DND-41 (cell line): ENCODE data around the gene CHD9.
"Not testable (repeated sequence)": the region's sequence is repeated elsewhere in the genome, so short reads cannot be mapped to it uniquely, and the experiment has no call there.

Experiments
- ATAC-seq: fragments of 200-7000 bp; cut with Tn5 transposase; 3 replicates; pipeline ENCODE4 v1.9.1; 2021; ENCODE audit warnings: low read depth; ENCODE audit not compliant: insufficient read depth
- DNase-seq: peaks from one replicate; pipeline ENCODE4 v3.0.0-alpha.2; 2020
- H2AFZ ChIP-seq: 2 replicates; pipeline ENCODE4 v1.6.0; 2012; ENCODE audit warnings: low read depth, low read length
- H3K27ac ChIP-seq: 2 replicates; pipeline ENCODE4 v1.5.1; 2012; ENCODE audit warnings: low read length, inconsistent platforms
- H3K27me3 ChIP-seq: fragments of 200-600 bp; sonication (generic); 2 replicates; pipeline ENCODE4 v1.6.0; 2012; ENCODE audit warnings: low read length, mild to moderate bottlenecking, inconsistent platforms; ENCODE audit not compliant: insufficient read depth, poor library complexity
- H3K36me3 ChIP-seq: 2 replicates; pipeline ENCODE4 v1.5.1; 2012; ENCODE audit warnings: low read length, inconsistent platforms; ENCODE audit not compliant: insufficient read depth
- H3K4me1 ChIP-seq: 2 replicates; pipeline ENCODE4 v1.5.1; 2012; ENCODE audit warnings: mild to moderate bottlenecking, low read length; ENCODE audit not compliant: insufficient read depth
- H3K4me2 ChIP-seq: 2 replicates; pipeline ENCODE4 v1.6.0; 2012; ENCODE audit warnings: mild to moderate bottlenecking, moderate library complexity, low read length, inconsistent platforms; ENCODE audit not compliant: insufficient read depth
- H3K4me3 ChIP-seq, 2 experiments: fragments of 200-600 bp in 1 of 2; shearing (Covaris generic) in 1 of 2; 2 replicates each; pipeline ENCODE4 v1.5.1; 2012 to 2016; ENCODE audit warnings: inconsistent platforms in 2 of 2, low read length in 2 of 2, mild to moderate bottlenecking in 2 of 2, low read depth in 1 of 2, moderate library complexity in 1 of 2
- H3K79me2 ChIP-seq: 2 replicates; pipeline ENCODE4 v1.6.0; 2012; ENCODE audit warnings: low read length, inconsistent platforms; ENCODE audit not compliant: insufficient read depth
- H3K9ac ChIP-seq: 2 replicates; pipeline ENCODE4 v1.6.0; 2012; ENCODE audit warnings: low read depth, mild to moderate bottlenecking, inconsistent platforms, low read length, moderate library complexity
- H3K9me3 ChIP-seq: 2 replicates; pipeline ENCODE4 v1.5.1; 2012; ENCODE audit warnings: low read length, moderate library complexity, mild to moderate bottlenecking, inconsistent platforms; ENCODE audit not compliant: insufficient read depth, severe bottlenecking
- H4K20me1 ChIP-seq: 2 replicates; pipeline ENCODE4 v1.6.0; 2012; ENCODE audit warnings: low read length; ENCODE audit not compliant: insufficient read depth
- CTCF ChIP-seq: IDR thresholded peaks from 2 replicates; pipeline ENCODE4 v1.5.1; 2012; ENCODE audit warnings: borderline replicate concordance, low read length, moderate library complexity, mild to moderate bottlenecking; ENCODE audit not compliant: poor library complexity, severe bottlenecking; ENCODE audit errors: extremely low read depth
- EZH2 ChIP-seq: IDR thresholded peaks from 3 replicates; pipeline ENCODE4 v1.6.1; 2012; ENCODE audit warnings: borderline replicate concordance, low read depth, mild to moderate bottlenecking, moderate library complexity, low read length, inconsistent platforms; ENCODE audit not compliant: severe bottlenecking

The CHD9 gene

GRCh38 chr16:53323924-53324323 lies 269.1 kb downstream of the CHD9 start:
- H3K4me2 ChIP-seq = no peak overlapping the region
- no peak for TF ChIP-seq EZH2
- no peak for TF ChIP-seq CTCF
- no peaks in the 10 kb centered on the region for H3K79me2 ChIP-seq
- ATAC-seq (no peak), DNase-seq (no peak)
- H3K4me3 ChIP-seq = no peak overlapping the region
- H3K27me3 ChIP-seq = no peaks in the 10 kb centered on the region
- no peaks in the 10 kb centered on the region for H3K4me1 ChIP-seq
- H3K9me3 ChIP-seq = no peaks in the 10 kb centered on the region
- no peak overlapping the region for H2AFZ ChIP-seq
- no peak overlapping the region for H3K27ac ChIP-seq
- no peak overlapping the region for H3K9ac ChIP-seq
- H3K36me3 ChIP-seq = peaks cover 80% of the 10 kb centered on the region
- no peaks in the 10 kb centered on the region for H4K20me1 ChIP-seq

GRCh38 chr16:53330991-53331390 lies 276.2 kb downstream of the CHD9 start:
- not testable (repeated sequence) for ATAC-seq, H2AFZ ChIP-seq, H4K20me1 ChIP-seq, H3K4me1 ChIP-seq, H3K79me2 ChIP-seq, H3K4me3 ChIP-seq, H3K27ac ChIP-seq, H3K9me3 ChIP-seq, H3K4me2 ChIP-seq, DNase-seq, H3K27me3 ChIP-seq, H3K9ac ChIP-seq
- H3K36me3 ChIP-seq = peaks cover 16% of the 10 kb centered on the region; the same call in 1 of the 2 replicates

- ATAC-seq = no peak
- Histone ChIP-seq H2AFZ (no peak overlapping the region), H3K36me3 (no peaks in the 10 kb centered on the region), H3K27ac (no peak overlapping the region), H3K4me2 (no peak overlapping the region), H3K9ac (no peak overlapping the region), H3K9me3 (no peaks in the 10 kb centered on the region), H3K4me3 (no peak overlapping the region), H3K79me2 (no peaks in the 10 kb centered on the region), H4K20me1 (no peaks in the 10 kb centered on the region), H3K4me1 (no peaks in the 10 kb centered on the region), H3K27me3 (no peaks in the 10 kb centered on the region)
- no peak for TF ChIP-seq EZH2
- TF ChIP-seq CTCF = no peak
- no peak for DNase-seq
Observed at GRCh38 chr16:53334581-53334980, 279.8 kb downstream of the CHD9 start.

- Histone ChIP-seq H2AFZ (no peak overlapping the region), H3K27me3 (no peaks in the 10 kb centered on the region), H3K79me2 (no peaks in the 10 kb centered on the region), H3K4me2 (no peak overlapping the region), H3K9me3 (no peaks in the 10 kb centered on the region), H3K27ac (no peak overlapping the region), H3K4me1 (no peaks in the 10 kb centered on the region), H3K9ac (no peak overlapping the region), H3K36me3 (no peaks in the 10 kb centered on the region), H4K20me1 (no peaks in the 10 kb centered on the region), H3K4me3 (no peak overlapping the region)
- TF ChIP-seq EZH2 (no peak), CTCF (no peak)
- ATAC-seq (no peak), DNase-seq (no peak)
Observed at GRCh38 chr16:53337294-53337693, 282.5 kb downstream of the CHD9 start.
